T-cell (primary cell): Measurements from ENCODE around the gene ZNF879. TPM values are rescaled to one million over a fixed set of nuclear protein-coding genes. Genes with fewer than 3 reads are reported as not detected.

Experiments used
- ATAC-seq, 4 experiments: fragments of 200-7000 bp in 3 of 4; fragments of 150-1000 bp in 1 of 4; cut with Tn5 transposase; replicated peaks in 1 of 4; 1 replicate in 3 of 4; 2 replicates in 1 of 4; pipeline ENCODE4 v1.10.0; 2021; ENCODE audit warnings: moderate library complexity in 3 of 4, mild to moderate bottlenecking in 2 of 4, moderate number of reproducible peaks in 1 of 4
- CTCF ChIA-PET, 2 donors: fragments of 300-600 bp; sonication (Branson Sonifier 250); formaldehyde crosslinking; loops; one replicate each; lab custom pipeline; 2022; ENCODE audit warnings: antibody characterized with exemption in 2 of 2; lab: Charles Lee
- POLR2A ChIA-PET, 2 donors: fragments of 300-600 bp; sonication (Branson Sonifier 250); formaldehyde crosslinking; loops; one replicate each; lab custom pipeline; 2022; ENCODE audit warnings: antibody characterized with exemption in 2 of 2; lab: Charles Lee
- DNase-seq, 35 experiments: peaks; one replicate each; pipeline versions ENCODE4 v3.0.0 to v3.0.0-alpha.2; 2013 to 2023
- H3K27ac ChIP-seq: one replicate; pipeline ENCODE4 v1.5.1; 2013; ENCODE audit warnings: low read length
- H3K27me3 ChIP-seq, 2 experiments: replicated peaks in 1 of 2; 1 replicate in 1 of 2; 2 replicates in 1 of 2; pipeline versions ENCODE4 v1.6.1 to v1.7.0; 2013; ENCODE audit warnings: low read length in 1 of 2, mixed read lengths in 1 of 2; ENCODE audit not compliant: control insufficient read depth in 2 of 2, insufficient read depth in 2 of 2; ENCODE audit errors: extremely low read depth in 1 of 2
- H3K36me3 ChIP-seq, 2 donors: 1 replicate in 1 of 2; 2 replicates in 1 of 2; pipeline versions ENCODE4 v1.6.1 to v1.7.0; 2013; ENCODE audit warnings: low read length in 1 of 2; ENCODE audit not compliant: control insufficient read depth in 2 of 2, insufficient read depth in 1 of 2; ENCODE audit errors: extremely low read depth in 1 of 2
- H3K4me1 ChIP-seq, 2 experiments: 1 replicate in 1 of 2; 2 replicates in 1 of 2; pipeline versions ENCODE4 v1.6.1 to v1.7.0; 2013; ENCODE audit warnings: low read length in 2 of 2, mixed read lengths in 1 of 2; ENCODE audit not compliant: insufficient read depth in 2 of 2, control insufficient read depth in 1 of 2; ENCODE audit errors: extremely low read depth in 1 of 2
- H3K4me3 ChIP-seq, 2 donors: 1 replicate in 1 of 2; 2 replicates in 1 of 2; pipeline versions ENCODE4 v1.5.1 to v1.7.0; 2013; ENCODE audit warnings: mild to moderate bottlenecking in 2 of 2, low read length in 1 of 2, moderate library complexity in 1 of 2; ENCODE audit not compliant: control insufficient read depth in 1 of 2; ENCODE audit errors: extremely low read depth in 1 of 2
- H3K9me3 ChIP-seq: 2 replicates; pipeline ENCODE4 v1.7.0; 2013
- H3K27ac Mint-ChIP-seq, 2 donors: one replicate each; pipeline ENCODE4 v1.8.0; 2020 to 2021; ENCODE audit warnings: mild to moderate bottlenecking in 2 of 2, mixed read lengths in 2 of 2
- H3K27me3 Mint-ChIP-seq, 2 donors: one replicate each; pipeline ENCODE4 v1.8.0; 2021 to 2022; ENCODE audit warnings: mixed read lengths in 2 of 2
- H3K36me3 Mint-ChIP-seq: one replicate; pipeline ENCODE4 v1.8.0; 2021; ENCODE audit warnings: mixed read lengths
- H3K4me1 Mint-ChIP-seq, 3 donors: one replicate each; pipeline ENCODE4 v1.8.0; 2020 to 2022; ENCODE audit warnings: mixed read lengths in 3 of 3, mild to moderate bottlenecking in 1 of 3
- H3K4me3 Mint-ChIP-seq, 3 donors: one replicate each; pipeline ENCODE4 v1.8.0; 2020 to 2022; ENCODE audit warnings: mild to moderate bottlenecking in 3 of 3, mixed read lengths in 3 of 3, moderate library complexity in 3 of 3
- H3K9me3 Mint-ChIP-seq, 3 donors: one replicate each; pipeline ENCODE4 v1.8.0; 2020 to 2022; ENCODE audit warnings: mixed read lengths in 3 of 3
- WGBS: methylation state at CpG from one replicate; pipeline ENCODE4 v1.1.5; 2013; ENCODE audit warnings: missing lambda C conversion rate; ENCODE audit not compliant: insufficient coverage; 5-methylcytosine and 5-hydroxymethylcytosine counted together
- total RNA-seq, 35 experiments: library from RNA in 6 of 35; stranded (reverse) in 6 of 35; fragments of 120-200 nt in 1 of 35; gene quantifications; one replicate each; pipeline versions ENCODE4 v1.2.1 to v1.2.4 and lab custom pipeline; 2013 to 2026

The ZNF879 gene
- total RNA-seq, 5 donors from 2014 or later (not counting 1 experiment from before 2014, with no cell fraction given), result 6.5 to 15.2 (median 10.7) TPM

GRCh38 chr5:178988436-178989220, 35.0 kb upstream of the ZNF879 start:
- WGBS, result 93% methylated on average over 19 of the region's 27 CpGs

GRCh38 chr5:178989311-178989710, 34.3 kb upstream of the ZNF879 start:
- Histone ChIP-seq H3K27me3 (peaks cover 0 to 34% of the 10 kb centered on the region in 2 experiments), H3K27ac (no peak overlapping the region), H3K36me3 (no peaks in the 10 kb centered on the region), H3K4me1 (no peaks in the 10 kb centered on the region), H3K4me3 (no peak overlapping the region), H3K9me3 (no peaks in the 10 kb centered on the region)
- POLR2A ChIA-PET, result no interaction called here
- H3K4me3 Mint-ChIP-seq, result no peak overlapping the region
- CTCF ChIA-PET, result no interaction called here
- no peaks in the 10 kb centered on the region for H3K4me1 Mint-ChIP-seq
- no peaks in the 10 kb centered on the region for H3K36me3 Mint-ChIP-seq
- no peak overlapping the region for H3K27ac Mint-ChIP-seq
- WGBS, result 93% methylated on average over 4 of the region's 7 CpGs
- ATAC-seq (no peak), DNase-seq (no peak)
- H3K27me3 Mint-ChIP-seq, result peaks cover 22 to 27% of the 10 kb centered on the region in 2 donors
- peaks cover 4 to 16% (median 9%) of the 10 kb centered on the region in 3 donors for H3K9me3 Mint-ChIP-seq

More at GRCh38 chr5:178988436-178989220, 35.0 kb upstream of the ZNF879 start:
- Histone ChIP-seq H3K9me3 (no peaks in the 10 kb centered on the region), H3K27ac (no peak overlapping the region), H3K36me3 (no peaks in the 10 kb centered on the region), H3K27me3 (peaks cover 0 to 28% of the 10 kb centered on the region in 2 experiments), H3K4me3 (no peak overlapping the region), H3K4me1 (no peaks in the 10 kb centered on the region)
- ChIA-PET CTCF (no interaction called here), POLR2A (no interaction called here)
- Mint-ChIP-seq H3K4me3 (no peak overlapping the region), H3K9me3 (peaks cover 4 to 16% (median 9%) of the 10 kb centered on the region in 3 donors), H3K27ac (no peak overlapping the region), H3K4me1 (no peaks in the 10 kb centered on the region), H3K27me3 (peaks cover 20% of the 10 kb centered on the region in 2 donors), H3K36me3 (no peaks in the 10 kb centered on the region)
- DNase-seq (no peak), ATAC-seq (no peak)

- H3K4me1 Mint-ChIP-seq, result peaks cover 3% of the 10 kb centered on the region in 3 donors
- no peak overlapping the region for H3K4me3 Mint-ChIP-seq
- 86% methylated on average over 7 of the region's 12 CpGs for WGBS
- Histone ChIP-seq H3K4me1 (no peaks in the 10 kb centered on the region), H3K9me3 (no peaks in the 10 kb centered on the region), H3K36me3 (no peaks in the 10 kb centered on the region), H3K27me3 (peaks cover 0 to 40% of the 10 kb centered on the region in 2 experiments), H3K4me3 (no peak overlapping the region), H3K27ac (no peak overlapping the region)
- ChIA-PET CTCF (no interaction called here), POLR2A (no interaction called here)
- H3K27me3 Mint-ChIP-seq, result peaks cover 25 to 32% of the 10 kb centered on the region in 2 donors
- peaks cover 4 to 16% (median 9%) of the 10 kb centered on the region in 3 donors for H3K9me3 Mint-ChIP-seq
- no peak for ATAC-seq
- no peaks in the 10 kb centered on the region for H3K36me3 Mint-ChIP-seq
- no peak overlapping the region for H3K27ac Mint-ChIP-seq
- DNase-seq, result no peak
Measured at GRCh38 chr5:178990491-178990890, 33.1 kb upstream of the ZNF879 start.

- H3K27ac Mint-ChIP-seq, result no peak overlapping the region
- Histone ChIP-seq H3K27me3 (peaks cover 0 to 49% of the 10 kb centered on the region in 2 experiments), H3K4me3 (no peak overlapping the region), H3K36me3 (no peaks in the 10 kb centered on the region), H3K4me1 (no peaks in the 10 kb centered on the region), H3K27ac (no peak overlapping the region), H3K9me3 (no peaks in the 10 kb centered on the region)
- H3K4me3 Mint-ChIP-seq, result no peak overlapping the region
- CTCF ChIA-PET, result no interaction called here
- WGBS, result 89% methylated on average over 22 of the region's 28 CpGs
- H3K36me3 Mint-ChIP-seq, result no peaks in the 10 kb centered on the region
- peaks cover 4 to 16% (median 9%) of the 10 kb centered on the region in 3 donors for H3K9me3 Mint-ChIP-seq
- peaks cover 4 to 6% (median 4%) of the 10 kb centered on the region in 3 donors for H3K4me1 Mint-ChIP-seq
- POLR2A ChIA-PET, result no interaction called here
- ATAC-seq, result no peak
- H3K27me3 Mint-ChIP-seq, result peaks cover 31 to 37% of the 10 kb centered on the region in 2 donors
- DNase-seq, result no peak
Measured at GRCh38 chr5:178991190-178992145, 32.1 kb upstream of the ZNF879 start.

GRCh38 chr5:178992291-178992895, 31.2 kb upstream of the ZNF879 start:
- DNase-seq, result no peak
- Histone ChIP-seq H3K9me3 (no peaks in the 10 kb centered on the region), H3K4me1 (no peaks in the 10 kb centered on the region), H3K36me3 (no peaks in the 10 kb centered on the region), H3K27me3 (peaks cover 0 to 53% of the 10 kb centered on the region in 2 experiments), H3K27ac (no peak overlapping the region), H3K4me3 (no peak overlapping the region)
- Mint-ChIP-seq H3K27me3 (peaks cover 34 to 43% of the 10 kb centered on the region in 2 donors), H3K4me3 (no peak overlapping the region), H3K36me3 (no peaks in the 10 kb centered on the region), H3K4me1 (peaks cover 4 to 6% (median 4%) of the 10 kb centered on the region in 3 donors), H3K9me3 (peaks cover 4 to 14% (median 5%) of the 10 kb centered on the region in 3 donors), H3K27ac (no peak overlapping the region)
- ChIA-PET CTCF (no interaction called here), POLR2A (interaction anchor here in 1 of 2 donors (0.6 kb wide), 1 partner anchor 27 kb away, joined by 3 read pairs; no protein-coding TSS in a partner anchor)
- WGBS, result 71% methylated on average over 9 of the region's 9 CpGs
- ATAC-seq, result no peak
